SK-N-SH treated with all-trans-retinoic acid at 6 μM for 48 hours (cell line): ENCODE measurements around the gene PDIK1L.
"Not testable (repeated sequence)": the region's sequence is repeated elsewhere in the genome, so short reads cannot be mapped to it uniquely, and the experiment has no call there.

Source experiments
- PATZ1 ChIP-seq: fragments of 250-450 bp; sonication (Bioruptor Pico); IDR thresholded peaks from 2 replicates; pipeline ENCODE4 v1.8.0; 2020; ENCODE audit warnings: mild to moderate bottlenecking, moderate library complexity, borderline replicate concordance
- RARB ChIP-seq: fragments of 250-450 bp; sonication (Bioruptor Pico); IDR thresholded peaks from 2 replicates; pipeline ENCODE4 v1.8.0; 2021; ENCODE audit warnings: mild to moderate bottlenecking, moderate library complexity
- ZFP3 ChIP-seq: fragments of 250-450 bp; sonication (Bioruptor Pico); IDR thresholded peaks from 2 replicates; pipeline ENCODE4 v1.5.0; 2020; ENCODE audit warnings: mild to moderate bottlenecking, moderate library complexity

GRCh38 chr1:26093569-26093968, 18.1 kb upstream of the PDIK1L start:
- TF ChIP-seq PATZ1, ZFP3, RARB (CRISPR knock-in tag): not testable (repeated sequence)
